ENCODE measurements around the gene MX1. TPM values are rescaled to one million over a fixed set of nuclear protein-coding genes. Genes with fewer than 3 reads are reported as not detected.

The MX1 gene
- total and polyA plus RNA-seq, 12 donors, result 14.0 to 44.4 (median 26.4) TPM

DNA sequence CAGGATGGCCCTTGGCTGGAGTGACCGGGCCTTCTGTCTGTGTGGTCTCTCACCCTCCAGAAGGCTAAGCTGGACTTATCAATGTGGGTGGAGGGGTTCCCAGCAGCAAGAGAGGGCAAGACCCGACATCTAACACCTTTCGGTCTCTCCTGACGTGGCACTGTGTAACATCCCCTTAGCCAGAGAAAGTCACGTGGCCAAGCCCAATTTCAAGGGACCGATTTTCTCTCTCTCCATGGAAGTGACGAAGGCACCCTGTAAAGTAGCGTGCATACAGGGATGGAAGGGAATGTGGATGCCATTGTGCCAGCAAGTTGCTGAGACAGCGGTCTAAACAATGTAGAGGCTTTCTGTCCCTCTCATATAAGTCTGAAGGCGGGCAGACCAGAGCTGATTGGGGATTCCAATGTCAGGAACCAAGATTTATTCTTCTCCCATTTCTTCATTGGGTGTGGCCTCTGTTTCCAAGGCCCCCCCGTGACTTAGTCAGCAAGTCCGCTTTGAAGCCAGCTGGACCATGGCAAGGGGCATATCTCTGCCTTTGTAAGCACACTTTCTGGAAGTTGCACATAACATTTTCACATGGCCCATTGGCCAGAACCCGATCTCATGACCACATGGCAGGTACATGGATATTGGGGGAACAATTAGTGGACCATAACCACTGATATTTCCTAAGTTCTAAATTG, 12.5 kb downstream of the MX1 start:
- Histone ChIP-seq H3K27ac (no peak overlapping the region), H3K9me3 (replicated peaks in 1 of 3) (peaks cover 0 to 8% (median 0%) of the 10 kb centered on the region in 3 donors), H3K27me3 (no peaks in the 10 kb centered on the region), H3K4me1 (replicated peaks in 1 of 2) (no peaks in the 10 kb centered on the region), H3K36me3 (replicated peaks in 1 of 2) (peaks cover 0 to 47% of the 10 kb centered on the region in 2 donors), H3K4me3 (no peak overlapping the region)
- 88 to 96% (median 90%) methylated on average over 12 to 13 of the region's 13 CpGs for WGBS, 4 donors
- intact Hi-C loops (cut with DNase I), result no loop called here
- TF ChIP-seq, protein P1, sequence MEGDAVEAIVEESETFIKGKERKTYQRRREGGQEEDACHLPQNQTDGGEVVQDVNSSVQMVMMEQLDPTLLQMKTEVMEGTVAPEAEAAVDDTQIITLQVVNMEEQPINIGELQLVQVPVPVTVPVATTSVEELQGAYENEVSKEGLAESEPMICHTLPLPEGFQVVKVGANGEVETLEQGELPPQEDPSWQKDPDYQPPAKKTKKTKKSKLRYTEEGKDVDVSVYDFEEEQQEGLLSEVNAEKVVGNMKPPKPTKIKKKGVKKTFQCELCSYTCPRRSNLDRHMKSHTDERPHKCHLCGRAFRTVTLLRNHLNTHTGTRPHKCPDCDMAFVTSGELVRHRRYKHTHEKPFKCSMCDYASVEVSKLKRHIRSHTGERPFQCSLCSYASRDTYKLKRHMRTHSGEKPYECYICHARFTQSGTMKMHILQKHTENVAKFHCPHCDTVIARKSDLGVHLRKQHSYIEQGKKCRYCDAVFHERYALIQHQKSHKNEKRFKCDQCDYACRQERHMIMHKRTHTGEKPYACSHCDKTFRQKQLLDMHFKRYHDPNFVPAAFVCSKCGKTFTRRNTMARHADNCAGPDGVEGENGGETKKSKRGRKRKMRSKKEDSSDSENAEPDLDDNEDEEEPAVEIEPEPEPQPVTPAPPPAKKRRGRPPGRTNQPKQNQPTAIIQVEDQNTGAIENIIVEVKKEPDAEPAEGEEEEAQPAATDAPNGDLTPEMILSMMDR (IDR thresholded peaks at IDR 0.05), result no peak
- TF ChIP-seq POLR2A (IDR thresholded peaks at IDR 0.05), result no peak
- no peak for DNase-seq

DNA sequence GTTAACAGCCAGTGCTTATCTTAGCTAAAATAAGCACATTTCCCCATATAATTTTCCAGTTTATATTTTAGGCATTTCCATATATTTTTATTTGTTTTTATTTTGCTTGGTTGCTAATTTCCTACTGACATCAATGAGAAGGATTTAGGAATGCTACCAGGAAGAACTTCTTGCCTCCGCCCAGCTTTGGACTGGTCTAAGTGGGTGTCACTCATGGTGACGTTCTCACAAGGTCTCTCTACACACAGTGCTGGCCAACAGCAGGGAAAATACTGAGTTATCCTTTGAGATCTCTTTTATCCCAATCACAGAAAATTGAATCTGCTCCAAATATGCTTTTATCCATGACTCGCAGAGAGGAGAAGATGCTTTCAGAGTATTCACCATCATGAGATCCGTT, 13.2 kb downstream of the MX1 start:
- no peak overlapping the region for H3K4me3 ChIP-seq
- no peaks in the 10 kb centered on the region for H3K4me1 ChIP-seq (replicated peaks in 1 of 2)
- no peak for DNase-seq
- H3K9me3 ChIP-seq (replicated peaks in 1 of 3), result peaks cover 0 to 5% (median 0%) of the 10 kb centered on the region in 3 donors
- H3K27me3 ChIP-seq, result no peaks in the 10 kb centered on the region
- H3K27ac ChIP-seq, result no peak overlapping the region
- 68 to 82% (median 74%) methylated on average over 4 of the region's 4 CpGs for WGBS, 4 donors
- TF ChIP-seq, protein P1 (IDR thresholded peaks at IDR 0.05), result no peak
- TF ChIP-seq POLR2A (IDR thresholded peaks at IDR 0.05), result no peak
- peaks cover 0 to 47% of the 10 kb centered on the region in 2 donors for H3K36me3 ChIP-seq (replicated peaks in 1 of 2)
- intact Hi-C loops (cut with DNase I), result no loop called here

- 94 to 96% (median 96%) methylated on average over 14 of the region's 14 CpGs for WGBS, 4 donors
- no peak for DNase-seq
- Histone ChIP-seq H3K36me3 (replicated peaks in 1 of 2) (peaks cover 0 to 42% of the 10 kb centered on the region in 2 donors), H3K27me3 (no peaks in the 10 kb centered on the region), H3K27ac (no peak overlapping the region), H3K9me3 (replicated peaks in 1 of 3) (no peaks in the 10 kb centered on the region), H3K4me1 (replicated peaks in 1 of 2) (no peaks in the 10 kb centered on the region), H3K4me3 (no peak overlapping the region)
- TF ChIP-seq, protein P1 (IDR thresholded peaks at IDR 0.05), result no peak
- TF ChIP-seq POLR2A (IDR thresholded peaks at IDR 0.05), result no peak
- intact Hi-C loops (cut with DNase I), result no loop called here
Measured at GRCh38 chr21:41441546-41441945, 15.5 kb downstream of the MX1 start.

DNA sequence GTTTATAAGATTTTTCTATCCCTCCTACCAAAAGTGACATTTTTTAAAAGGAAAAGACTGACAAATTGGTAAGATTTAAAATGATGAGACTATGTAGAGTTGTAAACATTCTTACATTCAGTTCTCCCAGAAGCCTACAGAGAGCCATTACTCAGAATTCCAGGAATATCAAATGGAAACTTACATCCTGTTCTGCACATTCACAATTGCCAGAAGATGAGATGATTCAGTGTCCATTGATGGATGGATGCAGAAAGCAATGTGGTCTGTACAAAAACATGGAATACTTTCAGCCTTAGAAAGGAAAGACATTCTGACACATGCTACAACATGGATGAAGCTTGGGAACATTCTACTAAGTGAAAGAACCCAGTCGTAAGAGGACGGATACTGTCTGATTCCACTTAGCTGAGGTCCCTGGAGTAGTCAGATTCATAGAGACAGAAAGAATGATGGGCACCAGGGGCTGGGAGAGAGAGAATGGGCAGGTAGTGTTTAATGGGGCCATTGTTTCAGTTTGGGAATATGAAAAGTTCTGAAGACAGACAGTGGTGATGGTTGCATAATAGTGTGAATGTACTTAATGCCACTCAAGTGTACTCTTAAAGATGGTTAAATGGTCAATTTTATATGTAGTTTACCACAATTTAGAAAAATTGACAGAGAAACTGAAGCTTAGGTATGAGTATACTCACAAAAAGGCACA, 16.6 kb downstream of the MX1 start:
- intact Hi-C loops (cut with DNase I), result no loop called here
- 92 to 97% (median 96%) methylated on average over 2 of the region's 2 CpGs for WGBS, 4 donors
- H3K9me3 ChIP-seq (replicated peaks in 1 of 3), result no peaks in the 10 kb centered on the region
- no peak overlapping the region for H3K4me3 ChIP-seq
- H3K27ac ChIP-seq, result no peak overlapping the region
- DNase-seq, result no peak
- TF ChIP-seq, protein P1 (IDR thresholded peaks at IDR 0.05), result no peak
- TF ChIP-seq POLR2A (IDR thresholded peaks at IDR 0.05), result no peak
- H3K4me1 ChIP-seq (replicated peaks in 1 of 2), result no peaks in the 10 kb centered on the region
- H3K36me3 ChIP-seq (replicated peaks in 1 of 2), result peaks cover 0 to 41% of the 10 kb centered on the region in 2 donors
- no peaks in the 10 kb centered on the region for H3K27me3 ChIP-seq

All from adrenal gland (tissue), 12 donors.